HG02588 (cell line): ENCODE data around the gene PPFIA1.
A peak's percentile ranks its signal among the peaks of the same experiment; 100 is the strongest.
"Not testable (repeated sequence)": the region's sequence is repeated elsewhere in the genome, so short reads cannot be mapped to it uniquely, and the experiment has no call there.

Experiments
- ATAC-seq: cut with Tn5 transposase; IDR thresholded peaks from one replicate; pipeline ENCODE4 v1.9.1; 2021; ENCODE audit warnings: mild to moderate bottlenecking, moderate library complexity; ENCODE audit not compliant: unreplicated experiment

The PPFIA1 gene

DNA sequence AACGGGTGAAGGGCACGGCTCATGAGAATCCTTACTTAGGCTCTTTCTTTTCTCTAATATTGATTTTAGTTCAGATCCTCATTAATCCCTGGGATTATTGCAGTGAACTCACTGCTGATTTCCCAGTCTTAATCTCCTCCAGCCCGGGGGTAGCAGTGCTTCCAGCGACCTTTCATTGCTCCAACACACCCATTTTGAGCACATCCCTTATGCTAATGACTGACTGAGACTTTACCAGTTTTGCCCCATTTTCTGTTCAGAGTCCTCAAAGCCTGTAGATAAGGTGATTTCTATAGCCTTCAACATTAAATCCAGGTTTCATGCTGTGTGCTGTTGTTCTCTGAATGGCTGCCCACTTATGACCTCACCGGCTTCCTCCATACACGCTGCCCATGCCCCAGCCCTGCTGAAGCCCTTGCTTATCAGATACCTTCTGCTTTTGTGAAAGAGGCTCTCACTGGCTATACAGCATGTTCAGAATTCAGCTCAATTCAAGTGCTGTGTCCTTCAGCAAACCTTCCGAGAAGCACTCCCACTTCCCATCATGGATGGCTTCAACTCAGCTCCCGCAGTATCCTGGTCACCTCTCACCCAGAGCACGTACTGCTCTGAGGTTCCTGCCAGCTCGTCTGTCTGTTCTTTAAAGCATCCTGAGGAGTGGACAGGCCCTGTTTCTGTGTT is 49.0 kb downstream of the PPFIA1 start:
- no peak for ATAC-seq

DNA sequence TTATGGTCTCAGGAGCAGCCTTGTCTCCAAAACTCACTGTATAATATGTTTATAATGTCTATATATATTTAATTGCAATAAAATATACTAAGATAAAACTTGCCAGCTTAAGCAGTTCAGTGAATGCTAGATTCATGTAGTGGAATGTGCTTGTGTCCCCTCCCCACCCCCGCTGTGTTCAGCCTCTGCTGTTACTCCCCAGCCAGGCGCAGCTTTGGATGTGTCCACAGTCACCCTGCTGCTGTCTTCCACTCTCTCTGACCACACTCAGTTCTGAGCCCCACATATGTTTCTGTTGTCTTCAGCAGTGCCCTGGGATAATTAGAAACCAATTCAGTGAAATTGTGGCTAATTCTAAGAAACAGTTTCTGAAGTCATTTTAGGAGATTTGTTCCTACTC is 52.2 kb downstream of the PPFIA1 start:
- ATAC-seq, result no peak

DNA sequence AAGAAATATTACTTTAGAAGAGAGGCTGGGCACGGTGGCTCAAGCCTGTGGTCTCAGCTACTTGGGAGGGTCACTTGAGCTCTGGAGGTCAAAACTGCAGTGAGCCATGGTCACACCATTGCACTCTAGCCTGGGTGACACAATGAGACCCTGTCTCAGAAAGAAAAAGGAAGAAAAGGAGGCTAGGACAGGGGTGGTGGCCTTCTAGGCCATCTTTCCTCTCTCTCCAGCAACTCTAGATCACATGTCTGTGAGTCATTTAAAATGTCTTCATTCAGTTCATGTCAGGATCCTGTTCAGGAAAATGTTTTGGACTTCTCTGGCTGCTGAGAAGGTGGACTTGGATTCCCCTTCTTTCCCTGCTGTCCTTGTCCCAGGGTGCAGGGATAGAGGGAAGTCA is 53.3 kb downstream of the PPFIA1 start:
- no peak for ATAC-seq

DNA sequence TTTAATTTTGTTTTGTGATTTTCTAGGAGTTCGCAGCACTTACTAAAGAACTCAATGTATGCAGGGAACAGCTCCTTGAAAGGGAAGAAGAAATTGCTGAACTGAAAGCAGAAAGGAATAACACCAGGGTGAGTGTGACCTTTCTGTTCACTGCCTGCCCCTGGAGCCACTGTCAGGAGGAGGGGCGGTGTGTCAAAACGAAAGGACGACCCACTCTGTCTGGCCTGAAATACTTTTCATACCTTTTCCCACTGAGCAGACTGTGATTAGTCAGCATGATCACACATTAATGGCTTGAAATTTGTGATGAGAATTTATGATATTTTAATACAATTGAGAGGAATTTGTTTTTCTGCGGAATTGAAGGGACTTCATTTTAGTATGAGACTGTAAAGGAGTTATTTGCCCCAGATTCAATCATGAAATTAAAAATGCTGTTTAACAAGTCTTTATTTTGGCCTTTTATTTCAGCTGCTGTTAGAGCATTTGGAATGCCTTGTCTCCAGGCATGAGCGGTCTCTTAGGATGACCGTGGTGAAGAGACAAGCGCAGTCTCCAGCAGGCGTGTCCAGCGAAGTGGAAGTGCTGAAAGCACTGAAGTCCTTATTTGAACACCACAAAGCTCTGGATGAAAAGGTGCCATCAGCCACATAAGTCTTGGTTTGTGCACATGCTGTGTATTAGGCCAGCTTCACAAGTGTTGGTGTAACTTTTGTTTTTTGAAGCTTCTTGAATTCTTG is 54.1 kb downstream of the PPFIA1 start:
- peak; percentile 63 for ATAC-seq

DNA sequence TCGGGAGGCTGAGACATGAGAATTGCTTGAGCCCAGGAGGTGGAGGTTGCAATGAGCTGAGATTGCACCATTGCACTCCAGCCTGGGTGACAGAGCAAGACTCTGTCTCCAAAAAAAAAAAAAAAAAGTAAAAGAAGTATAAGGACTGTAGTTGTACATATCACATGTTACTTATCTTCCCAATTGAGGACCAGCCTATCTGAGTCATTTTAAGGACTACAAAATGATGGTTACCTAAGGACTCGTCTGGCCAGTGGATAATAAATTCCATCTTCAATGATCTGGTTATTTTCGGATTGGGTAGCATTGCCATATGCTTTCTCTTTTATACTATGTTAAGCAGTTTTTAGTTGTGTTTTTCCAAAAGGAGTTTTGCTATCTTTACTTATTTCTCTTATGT is 55.3 kb downstream of the PPFIA1 start:
- no peak for ATAC-seq

DNA sequence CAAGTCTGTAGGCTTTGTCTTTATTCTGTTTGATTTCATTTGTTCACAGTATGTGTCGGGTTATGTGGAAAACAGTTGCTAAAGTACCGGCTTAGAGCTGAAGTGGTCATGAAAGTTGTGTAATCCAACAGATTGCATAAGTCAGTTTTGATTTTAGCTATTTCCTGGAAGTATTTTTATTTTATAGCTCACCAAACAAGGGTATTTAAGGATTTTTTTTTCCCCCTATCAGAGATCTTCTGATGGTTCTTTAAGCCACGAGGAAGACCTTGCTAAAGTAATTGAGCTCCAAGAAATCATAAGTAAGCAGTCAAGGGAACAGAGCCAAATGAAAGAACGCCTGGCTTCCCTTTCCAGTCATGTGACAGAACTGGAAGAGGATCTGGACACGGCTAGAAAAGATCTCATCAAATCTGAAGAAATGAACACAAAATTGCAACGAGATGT is 55.9 kb downstream of the PPFIA1 start:
- no peak for ATAC-seq

DNA sequence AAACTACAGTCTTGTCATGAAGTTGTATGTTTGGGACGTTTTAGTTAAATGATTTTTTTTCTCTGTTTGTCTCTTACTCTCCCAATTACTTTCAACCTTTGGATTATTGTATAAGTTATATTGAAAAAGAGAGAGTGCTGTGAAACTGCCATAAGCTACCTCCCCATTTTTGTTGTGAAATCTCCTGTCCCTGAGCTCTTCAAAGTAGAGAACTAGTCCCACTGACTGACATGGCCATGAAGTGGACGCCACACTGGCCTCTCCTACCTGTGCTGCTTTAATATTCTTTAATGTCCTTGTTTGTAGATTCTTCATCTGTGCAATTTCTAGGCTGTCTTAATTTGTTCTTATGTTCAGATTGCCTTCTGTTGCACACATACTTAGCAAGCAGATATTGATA is 56.3 kb downstream of the PPFIA1 start:
- no peak for ATAC-seq

DNA sequence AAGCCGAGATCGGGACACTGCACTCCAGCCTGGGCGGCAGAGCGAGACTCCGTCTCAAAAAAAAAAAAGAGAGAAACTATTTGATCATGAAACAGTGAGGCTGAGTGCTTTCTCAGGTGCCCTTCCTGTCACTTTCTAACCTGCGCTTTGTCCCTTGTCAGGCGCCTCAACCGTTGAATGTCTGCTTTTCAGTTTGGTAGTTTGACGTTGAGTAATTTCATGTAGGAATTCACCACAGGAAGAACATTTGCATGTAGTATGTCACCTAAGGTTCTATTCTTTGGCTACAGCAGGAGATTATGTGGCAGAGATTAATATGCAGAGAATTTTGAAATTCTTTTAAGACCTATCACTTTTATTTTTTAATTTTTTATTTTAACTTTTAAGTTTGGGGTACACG is 57.2 kb downstream of the PPFIA1 start:
- no peak for ATAC-seq

DNA sequence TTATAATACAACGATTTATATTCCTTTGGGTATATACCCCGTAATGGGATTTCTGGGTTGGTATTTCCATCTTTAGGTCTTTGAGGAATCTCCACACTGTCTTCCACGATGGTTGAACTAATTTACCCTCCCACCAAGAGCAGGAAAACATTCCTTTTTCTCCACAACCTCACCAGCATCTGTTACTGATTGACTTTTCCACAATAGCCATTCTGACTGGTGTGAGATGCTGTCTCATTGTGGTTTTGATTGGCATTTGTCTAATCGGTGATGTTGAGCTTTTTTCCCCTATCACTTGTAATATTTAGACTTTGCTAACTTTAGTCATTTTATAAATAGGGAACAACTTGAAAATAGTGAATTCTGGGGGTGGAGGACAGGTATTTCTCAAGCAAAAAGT is 58.1 kb downstream of the PPFIA1 start:
- ATAC-seq, result no peak

DNA sequence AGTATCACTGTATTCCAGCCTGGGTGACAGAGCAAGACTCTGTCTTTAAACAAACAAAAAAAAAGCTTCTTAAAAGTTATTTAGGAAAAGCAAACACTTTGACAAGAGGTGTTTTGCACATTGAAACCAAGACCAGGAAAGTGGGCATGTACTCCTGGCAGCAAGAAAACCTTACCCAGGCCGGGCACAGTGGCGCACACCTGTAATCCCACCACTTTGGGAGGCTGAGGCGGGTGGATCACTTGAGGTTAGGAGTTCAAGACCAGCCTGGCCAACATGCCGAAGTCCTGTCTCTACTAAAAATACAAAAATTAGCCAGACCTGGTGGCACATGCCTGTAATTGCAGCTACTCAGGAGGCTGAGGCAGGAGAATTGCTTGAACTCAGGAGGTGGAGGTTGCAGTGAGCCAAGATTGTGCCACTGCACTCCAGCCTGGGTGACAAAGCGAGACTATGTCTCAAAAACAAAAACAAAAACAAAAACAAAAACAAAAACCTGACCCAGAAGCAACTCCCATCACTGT is 60.9 kb downstream of the PPFIA1 start:
- ATAC-seq, result not testable (repeated sequence)

DNA sequence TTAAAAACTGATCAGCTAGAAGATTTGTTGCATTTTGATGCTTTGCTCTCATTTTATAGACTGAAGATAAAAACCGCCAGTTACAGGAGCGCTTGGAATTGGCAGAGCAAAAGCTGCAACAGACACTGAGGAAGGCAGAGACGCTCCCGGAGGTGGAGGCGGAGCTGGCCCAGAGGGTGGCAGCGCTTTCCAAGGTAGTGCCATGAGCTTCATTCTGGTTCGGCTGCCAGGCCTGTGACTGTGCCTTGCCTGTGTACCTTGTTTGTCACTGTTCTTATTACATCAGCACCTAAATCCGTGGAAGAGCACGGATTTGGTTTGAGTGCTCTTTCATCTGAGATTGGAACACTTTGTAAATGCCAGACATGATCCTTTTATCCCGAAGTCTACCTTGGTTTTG is 61.4 kb downstream of the PPFIA1 start:
- ATAC-seq, result no peak

DNA sequence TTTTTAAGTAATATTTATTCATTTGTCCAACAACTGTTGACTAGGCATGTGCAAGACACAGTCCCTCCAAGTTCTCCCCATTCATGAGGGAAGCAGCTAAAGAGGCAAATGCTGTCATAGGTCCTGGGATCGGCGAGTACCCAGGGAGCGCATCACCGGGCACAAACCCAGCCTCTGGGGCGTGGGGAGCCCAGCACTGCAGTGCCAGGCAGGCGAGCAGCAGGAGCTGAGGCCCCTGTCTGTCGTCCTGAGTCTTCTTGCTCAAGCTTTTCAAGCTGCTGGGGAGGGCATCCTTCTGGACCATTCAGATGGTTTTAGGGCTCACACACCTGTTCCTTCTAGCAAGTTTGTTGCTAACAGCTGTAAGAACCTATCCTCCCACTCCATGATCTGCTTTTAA is 62.1 kb downstream of the PPFIA1 start:
- no peak for ATAC-seq

DNA sequence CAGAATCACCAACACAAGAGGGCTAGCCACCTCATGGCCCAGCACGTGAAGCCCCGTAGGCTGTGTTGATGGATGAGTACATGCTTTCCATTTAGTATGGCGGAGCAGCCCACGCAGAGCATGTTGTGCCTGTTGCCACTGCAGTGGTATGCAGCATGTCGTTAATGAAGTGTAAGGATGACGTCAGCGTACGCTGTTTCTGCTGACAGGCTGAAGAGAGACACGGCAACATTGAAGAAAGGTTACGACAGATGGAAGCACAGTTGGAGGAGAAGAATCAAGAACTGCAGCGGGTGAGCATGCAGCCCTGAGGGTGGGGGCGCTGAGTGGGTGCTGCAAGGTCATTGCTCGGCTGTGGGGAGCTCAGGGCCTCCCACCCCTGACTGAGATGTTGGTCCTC is 62.8 kb downstream of the PPFIA1 start:
- no peak for ATAC-seq

DNA sequence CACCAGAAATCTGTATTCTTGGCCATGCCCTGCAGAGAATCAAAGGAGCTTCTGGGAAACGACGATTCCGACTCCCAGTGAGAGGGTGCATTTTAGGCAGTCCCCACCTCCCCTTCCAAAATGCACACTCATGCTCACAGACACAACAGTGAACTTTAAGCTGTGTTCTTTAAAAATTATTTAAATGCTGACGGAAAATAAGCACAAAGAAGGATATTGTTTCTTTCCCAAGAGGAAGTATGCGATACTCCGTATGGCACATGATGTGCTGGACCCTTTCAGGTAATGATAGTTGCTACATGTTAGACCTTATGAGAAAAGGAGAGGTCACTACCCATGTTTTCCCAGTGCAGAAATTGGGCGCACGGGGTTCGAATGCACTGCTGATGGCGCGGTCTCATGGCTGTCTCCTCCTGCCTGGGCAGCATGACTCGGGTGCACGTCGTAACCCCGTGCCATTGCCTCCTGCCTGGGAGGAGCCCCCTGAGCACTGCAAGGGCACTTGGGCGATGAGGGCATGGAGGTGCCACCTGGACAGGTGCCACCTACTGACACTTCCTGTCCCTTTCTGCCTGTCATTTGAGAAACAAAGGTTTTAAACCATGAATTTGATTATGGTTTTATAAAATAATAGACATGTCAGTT is 64.0 kb downstream of the PPFIA1 start:
- ATAC-seq, result no peak

DNA sequence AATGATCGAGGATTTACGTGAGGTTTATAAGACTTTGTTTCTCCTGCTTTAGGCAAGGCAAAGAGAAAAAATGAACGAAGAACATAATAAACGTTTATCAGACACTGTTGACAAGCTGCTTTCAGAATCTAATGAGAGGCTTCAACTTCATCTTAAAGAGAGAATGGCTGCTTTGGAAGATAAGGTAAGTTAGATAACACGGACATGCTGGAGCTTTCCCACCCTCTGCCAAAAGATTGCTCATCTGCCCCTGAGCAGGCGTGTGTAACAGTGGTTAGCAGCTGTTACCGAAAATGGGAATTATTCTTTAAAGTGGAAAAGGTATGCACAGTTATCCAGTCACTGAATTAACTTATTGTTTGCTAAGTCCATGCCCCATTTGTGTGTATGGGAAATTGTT is 65.0 kb downstream of the PPFIA1 start:
- no peak for ATAC-seq

DNA sequence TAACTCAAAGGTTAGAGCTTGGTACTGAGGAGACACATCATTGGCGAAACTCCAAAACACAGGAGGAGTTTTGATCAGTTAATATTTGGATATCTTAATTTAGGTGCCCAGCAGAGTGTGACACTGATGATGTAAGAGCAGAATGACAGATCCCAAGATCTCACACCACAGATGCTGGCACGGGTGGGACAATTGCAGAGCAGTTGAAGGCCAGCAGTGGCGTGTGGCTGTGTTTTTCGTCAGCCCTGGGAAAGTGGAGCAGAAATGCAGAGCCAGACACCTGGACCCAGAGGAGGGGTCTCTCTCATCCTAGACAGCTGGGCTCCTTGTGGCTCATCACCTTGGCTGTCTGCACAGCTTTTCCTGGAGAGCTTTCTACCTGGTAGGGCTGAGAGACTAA is 68.1 kb downstream of the PPFIA1 start:
- no peak for ATAC-seq

DNA sequence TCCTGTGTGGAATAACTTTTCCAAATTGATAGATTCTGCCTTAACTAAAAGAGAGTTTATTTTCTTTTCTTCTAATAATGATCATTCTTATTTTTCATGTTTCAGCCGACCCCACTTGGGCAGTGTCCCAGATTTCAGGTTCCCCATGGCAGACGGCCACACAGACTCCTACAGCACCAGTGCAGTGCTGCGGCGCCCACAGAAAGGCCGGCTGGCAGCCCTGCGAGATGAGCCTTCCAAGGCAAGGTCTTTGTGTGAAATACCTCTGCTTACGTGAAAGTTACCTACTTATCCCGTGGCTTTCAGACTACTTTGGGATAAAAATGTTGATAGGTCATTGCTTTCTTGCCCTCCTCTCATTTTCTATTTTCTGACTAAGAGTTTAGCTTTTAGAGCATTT is 68.6 kb downstream of the PPFIA1 start:
- no peak for ATAC-seq

DNA sequence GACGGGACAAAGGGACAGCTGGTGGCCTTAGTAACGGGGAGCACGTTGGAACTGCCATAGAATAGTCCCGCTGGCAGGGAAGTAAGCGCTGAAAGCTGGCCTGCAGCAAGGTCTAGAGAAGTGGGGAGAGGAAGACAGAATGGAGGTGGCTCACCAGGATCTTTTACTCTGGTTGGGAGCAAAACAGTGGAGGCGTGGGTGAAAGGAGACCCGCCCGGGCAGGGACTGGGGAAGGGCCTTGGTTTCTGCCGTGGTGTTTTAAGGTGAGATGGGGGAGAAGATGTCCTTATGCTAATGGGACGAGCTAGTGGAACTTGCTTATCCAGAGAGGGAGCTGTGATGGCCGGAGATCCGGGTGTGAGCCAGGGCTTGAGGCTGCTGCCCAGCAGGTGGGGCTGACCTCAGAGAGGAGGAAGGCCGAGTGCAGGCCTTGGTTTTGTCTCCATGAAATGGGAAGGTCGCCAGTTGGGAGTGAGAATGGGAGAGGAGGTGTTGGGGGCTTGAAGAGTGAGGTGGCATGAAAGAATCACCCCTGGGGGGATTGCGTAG is 71.5 kb downstream of the PPFIA1 start:
- no peak for ATAC-seq

DNA sequence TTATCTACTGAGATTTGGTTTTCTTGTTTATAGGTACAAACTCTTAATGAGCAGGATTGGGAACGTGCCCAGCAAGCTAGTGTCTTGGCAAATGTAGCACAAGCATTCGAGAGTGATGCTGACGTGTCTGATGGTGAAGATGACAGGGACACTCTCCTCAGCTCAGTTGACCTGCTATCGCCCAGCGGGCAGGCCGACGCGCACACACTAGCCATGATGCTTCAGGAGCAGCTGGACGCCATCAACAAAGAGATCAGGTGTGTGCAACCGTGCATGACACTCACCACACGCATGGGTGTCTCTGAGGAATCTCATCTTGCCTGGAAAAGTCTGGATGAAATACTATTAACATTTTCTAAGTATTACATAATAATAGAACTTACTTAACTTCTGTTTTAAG is 73.1 kb downstream of the PPFIA1 start:
- ATAC-seq, result no peak

DNA sequence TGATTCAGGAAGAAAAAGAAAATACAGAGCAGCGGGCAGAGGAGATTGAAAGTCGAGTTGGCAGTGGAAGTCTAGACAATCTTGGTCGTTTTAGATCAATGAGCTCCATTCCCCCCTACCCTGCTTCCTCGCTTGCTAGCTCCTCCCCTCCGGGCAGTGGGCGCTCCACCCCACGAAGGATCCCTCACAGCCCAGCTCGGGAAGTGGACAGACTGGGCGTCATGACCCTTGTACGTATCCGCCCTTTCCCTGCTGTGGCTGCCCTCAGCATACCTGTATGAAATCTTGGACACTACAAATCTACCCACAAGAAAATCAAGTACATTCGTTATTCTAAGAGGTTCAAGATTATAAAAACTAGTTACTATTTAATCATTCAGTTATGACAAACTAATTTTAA is 77.7 kb downstream of the PPFIA1 start:
- ATAC-seq, result no peak

DNA sequence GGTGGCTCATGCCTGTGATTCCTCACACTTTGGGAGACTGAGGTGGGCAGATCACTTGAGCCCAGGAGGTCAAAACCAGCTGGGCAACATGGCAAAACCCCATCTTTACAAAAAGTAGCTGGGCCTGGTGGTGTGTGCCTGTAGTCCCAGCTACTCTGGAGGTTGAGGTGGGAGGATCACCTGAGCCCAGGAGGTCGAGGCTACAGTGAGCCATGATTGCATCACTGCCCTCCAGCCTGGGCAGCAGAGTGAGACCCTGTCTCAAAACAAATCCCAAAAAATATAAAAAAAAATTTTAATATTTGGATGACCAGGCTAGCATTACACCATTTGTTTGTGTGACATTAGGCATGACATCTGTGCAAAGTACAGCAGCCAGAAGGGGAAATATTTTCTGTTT is 78.1 kb downstream of the PPFIA1 start:
- no peak for ATAC-seq

DNA sequence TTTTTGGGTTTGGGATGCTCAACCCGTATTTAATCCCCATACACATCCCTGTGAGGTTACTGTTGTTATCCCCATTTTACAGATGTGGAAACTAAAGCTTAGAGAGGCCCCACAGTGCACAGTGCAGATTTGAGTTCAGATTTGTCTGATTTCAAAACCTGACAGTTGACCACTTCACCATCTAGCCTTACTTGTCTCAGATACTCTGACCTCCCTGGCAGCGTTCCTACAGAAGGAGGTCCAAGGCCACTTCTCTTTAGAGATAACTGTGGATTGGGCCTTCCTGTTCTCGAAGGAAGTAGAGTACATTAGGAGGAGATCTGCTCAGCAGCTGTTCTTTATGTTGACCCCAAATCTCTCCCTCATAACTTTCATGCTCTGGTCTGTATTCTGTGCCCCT is 81.2 kb downstream of the PPFIA1 start:
- ATAC-seq, result no peak
